Tibial nerve (tissue), 4 donors: ENCODE data around the gene C1QTNF6.

Source experiments
- CTCF ChIP-seq, 5 experiments: fragments of 200-600 bp in 3 of 5; fragments of 450-650 bp in 2 of 5; sonication (generic) in 3 of 5; IDR thresholded peaks; one replicate each; pipeline ENCODE4 v1.5.1; 2016 to 2019; ENCODE audit warnings: antibody characterized with exemption in 5 of 5, mild to moderate bottlenecking in 3 of 5, moderate library complexity in 2 of 5
- EP300 ChIP-seq, 2 donors: sonication (generic); formaldehyde crosslinking; IDR thresholded peaks; one replicate each; pipeline ENCODE4 v1.6.1; 2017; ENCODE audit warnings: antibody characterized with exemption in 2 of 2, mild to moderate bottlenecking in 1 of 2
- POLR2A ChIP-seq, 2 donors: fragments of 450-650 bp; IDR thresholded peaks; one replicate each; pipeline ENCODE4 v1.6.1; 2017; ENCODE audit warnings: antibody characterized with exemption in 2 of 2, mild to moderate bottlenecking in 2 of 2, moderate library complexity in 2 of 2

- TF ChIP-seq POLR2A (IDR thresholded peaks at IDR 0.05) (no peak), CTCF (IDR thresholded peaks at IDR 0.05) (no peak), EP300 (IDR thresholded peaks at IDR 0.05) (no peak)
These were observed 26.1 kb upstream of the C1QTNF6 start for GRCh38 chr22:37213941-37214730.
